Sciatic nerve (tissue), 2 donors: Measurements from ENCODE around the gene ZSCAN12. TPM values are rescaled to one million over a fixed set of nuclear protein-coding genes. Genes with fewer than 3 reads are reported as not detected.
A peak's percentile ranks its signal among the peaks of the same experiment; 100 is the strongest.
"Not testable (repeated sequence)": the region's sequence is repeated elsewhere in the genome, so short reads cannot be mapped to it uniquely, and the experiment has no call there.

ENCODE experiments used
- ATAC-seq: fragments of 200-7000 bp; cut with Tn5 transposase; one replicate; pipeline ENCODE4 v1.9.1; 2020; ENCODE audit warnings: mild to moderate bottlenecking, moderate library complexity
- DNase-seq: peaks from one replicate; pipeline ENCODE4 v3.0.0-alpha.2; 2020; ENCODE audit warnings: low spot score
- intact Hi-C: fragments of 100-400 bp; cut with DNase I; formaldehyde crosslinking; loops from one replicate; pipeline ENCODE4 v1.14.2; 2022
- total RNA-seq: library from RNA; stranded (reverse); fragmentation: NEBNext Ultra II Directional; extraction: Animal tissue kit (Norgen Biotek cat#: 25700); gene quantifications from one replicate; pipeline ENCODE4 v1.2.1, GENCODE V29; 2021
- donor health status: DM: no; HTN: no; CAD: no.
- donor health status: DM: no; HTN: no; CAD: no.

ZSCAN12 gene
- total RNA-seq, 1 donor from 2014 or later, result 7.3 TPM

DNA sequence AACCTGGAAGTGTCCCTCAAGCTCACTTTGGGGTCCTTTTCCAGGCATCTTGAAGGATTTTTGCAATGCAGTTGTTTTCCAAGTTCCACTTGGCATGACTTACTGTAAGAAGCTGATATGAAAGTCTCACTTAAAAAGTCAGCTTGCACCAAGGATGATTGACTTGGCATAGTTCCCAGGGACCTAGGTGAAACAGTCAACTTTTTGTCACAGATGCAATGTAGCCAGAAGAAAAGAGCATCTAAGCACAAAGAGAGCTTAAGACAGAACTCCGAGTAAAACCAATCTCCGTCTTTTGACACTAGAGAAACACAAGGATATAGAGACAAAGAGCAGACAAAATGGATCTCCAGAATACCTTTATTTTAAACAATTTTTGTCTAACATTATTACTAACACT is 2.6 kb upstream of the ZSCAN12 start:
- DNase-seq, result no peak
- no peak for ATAC-seq
- intact Hi-C loops, result no loop called here

DNA sequence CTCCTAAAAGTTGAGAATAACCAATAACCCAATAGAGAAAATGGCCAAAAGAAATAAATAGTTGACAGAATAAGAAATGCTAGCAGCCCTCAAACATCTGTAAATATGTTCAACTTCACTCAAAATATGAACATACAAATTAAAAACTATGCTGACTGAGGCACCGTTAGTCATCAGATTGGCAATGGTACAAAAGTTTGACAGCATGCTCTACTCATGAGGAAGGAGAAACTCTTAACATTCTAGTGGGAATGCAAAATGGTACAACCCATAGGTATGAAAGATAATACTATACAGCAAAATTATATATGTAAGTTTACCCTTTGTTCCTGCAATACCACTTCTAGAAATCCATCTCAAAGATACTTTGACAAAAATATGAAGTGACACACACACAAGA is 1.6 kb upstream of the ZSCAN12 start:
- intact Hi-C loops, result no loop called here
- ATAC-seq (no peak), DNase-seq (no peak)

- no peak for ATAC-seq
- DNase-seq, result no peak
- intact Hi-C loops, result no loop called here
These were observed 540 bp upstream of the ZSCAN12 start for GRCh38 chr6:28400122-28400451.

DNA sequence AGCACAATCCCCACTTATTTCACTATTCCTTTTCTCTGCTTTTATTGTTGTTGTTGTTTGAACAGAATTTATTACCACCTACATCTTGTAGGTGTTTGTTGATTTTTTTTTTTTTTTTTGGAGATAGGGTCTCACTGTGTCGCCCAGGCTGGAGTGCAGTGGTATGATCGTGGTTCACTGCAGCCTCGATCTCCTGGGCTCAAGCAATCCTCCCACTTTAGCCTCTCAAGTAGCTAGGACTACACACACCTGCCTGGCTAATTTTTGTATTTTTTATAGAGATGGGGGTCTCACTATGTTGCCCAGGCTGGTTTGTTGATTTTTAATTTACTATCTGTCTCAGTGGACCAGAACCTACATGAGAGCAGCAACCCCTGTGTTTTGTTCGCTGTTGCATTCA is 3.6 kb downstream of the ZSCAN12 start:
- no peak for DNase-seq
- intact Hi-C loops, result no loop called here
- ATAC-seq, result no peak

- DNase-seq (no peak), ATAC-seq (no peak)
- intact Hi-C loops, result no loop called here
These were observed 5.5 kb downstream of the ZSCAN12 start for GRCh38 chr6:28393912-28394662.

GRCh38 chr6:28390688-28391087 is 8.9 kb downstream of the ZSCAN12 start:
- DNase-seq (no peak), ATAC-seq (no peak)
- intact Hi-C loops, result no loop called here

GRCh38 chr6:28384143-28384533 is 15.4 kb downstream of the ZSCAN12 start:
- DNase-seq (no peak), ATAC-seq (no peak)
- intact Hi-C loops, result no loop called here

GRCh38 chr6:28383235-28384142 is 16.1 kb downstream of the ZSCAN12 start:
- DNase-seq, result peak; percentile 85
- ATAC-seq, result peak; percentile 99
- intact Hi-C loops, result no loop called here

DNA sequence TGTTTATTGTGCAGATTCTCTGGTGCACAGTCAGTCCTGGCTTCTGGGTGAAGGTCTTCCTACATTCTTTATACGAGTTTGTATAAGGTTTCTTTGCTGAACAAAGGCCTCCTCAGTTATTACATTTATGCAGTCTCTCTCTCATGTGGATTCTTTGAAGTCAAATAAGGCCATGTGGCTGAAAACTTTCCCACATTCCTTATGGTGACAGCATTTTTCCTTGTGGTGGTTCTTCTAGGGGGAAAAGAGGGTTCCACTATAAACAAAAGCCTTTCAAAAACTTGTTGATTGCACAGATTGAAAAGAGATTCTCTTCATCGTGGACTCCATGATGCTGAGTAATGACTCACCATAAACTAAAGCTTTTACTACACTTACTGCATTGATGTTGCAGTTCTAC is 19.2 kb downstream of the ZSCAN12 start:
- intact Hi-C loops, result no loop called here
- no peak for ATAC-seq
- no peak for DNase-seq

DNA sequence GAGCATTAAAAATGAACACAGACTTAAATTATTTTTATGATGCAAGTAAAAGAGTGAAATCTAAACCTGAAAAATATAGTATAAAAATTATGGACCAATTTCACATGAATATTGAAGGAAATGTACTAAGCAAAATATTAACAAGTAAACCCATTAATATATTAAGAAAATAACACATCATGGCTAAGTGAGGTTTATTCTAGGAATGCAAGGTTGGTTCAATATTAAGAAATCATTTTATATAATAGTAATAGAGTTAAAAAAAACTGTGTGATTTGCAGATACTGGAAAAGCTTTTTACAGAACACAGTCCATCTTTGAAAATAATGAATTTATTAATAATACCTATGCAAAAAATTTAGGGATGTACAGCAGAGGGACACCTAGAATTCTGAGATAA is 20.9 kb downstream of the ZSCAN12 start:
- no peak for DNase-seq
- intact Hi-C loops, result loop anchor here (5.0 kb wide), 1 partner anchor 851 kb away; no protein-coding TSS in a partner anchor
- ATAC-seq, result no peak

GRCh38 chr6:28377879-28378278 is 21.7 kb downstream of the ZSCAN12 start:
- DNase-seq (no peak), ATAC-seq (no peak)
- intact Hi-C loops, result loop anchor here (5.0 kb wide), 1 partner anchor 851 kb away; no protein-coding TSS in a partner anchor

DNA sequence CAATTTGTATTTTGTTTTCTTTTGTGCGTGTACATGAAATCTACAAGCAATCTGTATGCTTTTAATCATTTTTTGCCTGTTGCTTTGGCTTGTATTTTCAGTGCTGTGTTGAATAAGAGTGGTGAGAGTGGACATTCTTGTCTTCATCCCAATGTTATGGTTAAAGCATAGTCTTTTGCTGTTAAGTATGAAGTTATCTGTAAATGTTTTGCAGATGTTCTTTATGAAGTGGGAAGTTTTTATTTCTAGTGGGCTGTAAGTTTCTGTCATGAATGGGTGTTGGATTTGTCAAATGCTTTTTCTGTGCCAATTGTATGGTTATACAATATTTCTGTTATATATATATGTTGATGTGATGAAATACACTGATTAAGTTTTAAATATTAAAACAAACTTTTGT is 25.6 kb downstream of the ZSCAN12 start:
- ATAC-seq, result no peak
- intact Hi-C loops, result no loop called here
- DNase-seq, result no peak

DNA sequence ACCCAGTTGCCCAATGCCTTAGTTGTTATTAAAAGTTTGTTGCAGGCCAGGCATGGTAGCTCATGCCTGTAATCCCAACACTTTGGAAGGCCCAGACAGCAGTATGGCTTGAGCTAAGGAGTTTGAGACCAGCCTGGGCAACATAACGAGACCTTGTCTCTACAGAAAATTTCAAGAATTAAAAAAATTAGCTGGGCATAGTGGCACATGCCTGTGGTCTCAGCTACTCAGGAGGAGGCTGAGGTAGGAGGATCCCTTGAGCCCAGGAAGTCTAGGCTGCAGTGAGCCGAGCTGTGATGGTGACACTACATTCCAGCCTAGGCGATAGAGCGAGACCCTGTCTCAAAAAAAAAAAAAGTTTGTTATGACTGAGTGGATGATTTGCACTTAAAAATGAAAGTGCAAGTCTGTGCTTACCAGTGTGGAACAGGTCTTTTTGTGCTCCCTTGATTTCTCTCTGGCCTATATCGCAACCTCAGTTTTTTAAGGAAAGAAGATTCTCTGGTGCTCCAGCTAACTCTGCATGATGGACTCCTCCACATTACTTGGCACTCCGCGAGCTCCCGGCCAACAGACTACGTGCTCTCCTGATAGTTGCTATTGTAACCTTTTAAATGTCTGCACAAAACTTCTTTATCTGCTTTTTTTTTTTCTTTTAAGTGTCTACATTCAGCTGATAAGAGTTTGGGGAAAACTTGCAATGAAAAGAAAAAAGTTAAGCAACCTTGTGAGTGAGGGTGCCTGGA is 27.7 kb downstream of the ZSCAN12 start:
- ATAC-seq (no peak), DNase-seq (no peak)
- intact Hi-C loops, result no loop called here

DNA sequence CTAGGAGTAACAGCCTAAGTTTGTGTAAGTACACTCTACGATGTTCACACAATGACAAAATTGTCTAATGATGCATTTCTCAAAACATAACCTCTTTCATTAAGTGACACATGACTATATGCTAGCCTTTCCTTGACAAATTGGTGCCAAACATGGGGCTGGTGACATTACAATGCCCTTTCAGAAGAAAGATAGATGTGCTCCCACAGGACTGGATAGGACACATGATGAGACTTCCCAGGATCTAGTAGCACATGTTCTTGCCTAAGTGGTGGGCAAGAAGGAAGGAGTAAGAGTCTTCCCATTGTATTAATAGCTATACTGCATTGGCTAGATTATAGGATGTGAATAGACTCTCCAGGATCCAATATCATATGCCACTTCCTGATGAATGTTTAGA is 28.3 kb downstream of the ZSCAN12 start:
- intact Hi-C loops, result no loop called here
- DNase-seq (no peak), ATAC-seq (no peak)

GRCh38 chr6:28370440-28370839 is 29.1 kb downstream of the ZSCAN12 start:
- intact Hi-C loops, result no loop called here
- ATAC-seq (no peak), DNase-seq (no peak)

DNA sequence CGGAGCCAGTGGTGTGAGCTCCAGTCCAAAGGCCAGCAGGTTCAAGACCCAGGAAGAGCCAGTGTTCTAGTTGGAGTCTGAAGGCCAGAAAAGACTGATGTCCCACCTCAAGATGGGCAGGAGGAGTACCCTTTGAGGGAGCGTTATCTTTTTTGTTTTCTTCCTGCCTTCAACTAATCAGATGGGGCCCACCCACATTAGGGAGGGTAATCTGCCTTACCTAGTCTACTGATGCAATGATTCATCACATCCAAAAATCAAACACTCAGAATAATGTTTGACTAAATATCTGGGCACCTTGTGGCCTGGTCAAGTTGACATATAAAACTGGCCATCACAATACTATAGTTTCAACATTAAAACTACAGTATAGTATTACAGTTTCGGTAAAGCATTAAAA is 30.1 kb downstream of the ZSCAN12 start:
- DNase-seq, result no peak
- intact Hi-C loops, result no loop called here
- no peak for ATAC-seq

- ATAC-seq (no peak), DNase-seq (no peak)
- intact Hi-C loops, result no loop called here
These were observed 31.0 kb downstream of the ZSCAN12 start for GRCh38 chr6:28368522-28368921.

GRCh38 chr6:28365590-28365989 is 34.0 kb downstream of the ZSCAN12 start:
- ATAC-seq, DNase-seq, intact Hi-C loops: not testable (repeated sequence)

DNA sequence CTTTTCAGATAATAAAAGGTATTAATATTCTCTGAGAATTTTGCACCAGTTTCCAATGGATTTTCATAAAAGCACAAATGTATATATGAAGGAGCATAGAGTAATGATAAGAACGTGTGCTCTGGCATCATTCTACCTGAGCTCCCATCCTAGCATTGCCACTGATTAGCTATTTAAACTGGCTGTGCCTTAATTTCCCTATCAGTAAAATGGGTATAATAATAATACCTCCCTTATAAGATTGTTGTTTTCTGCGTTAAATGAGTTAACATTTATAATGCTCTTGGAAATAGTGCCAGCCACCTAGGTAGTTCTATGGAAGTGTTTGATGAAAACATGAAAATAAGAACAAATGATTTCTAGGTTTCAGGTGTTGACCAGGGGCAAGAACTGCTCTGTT is 38.6 kb downstream of the ZSCAN12 start:
- no peak for ATAC-seq
- intact Hi-C loops, result no loop called here

DNA sequence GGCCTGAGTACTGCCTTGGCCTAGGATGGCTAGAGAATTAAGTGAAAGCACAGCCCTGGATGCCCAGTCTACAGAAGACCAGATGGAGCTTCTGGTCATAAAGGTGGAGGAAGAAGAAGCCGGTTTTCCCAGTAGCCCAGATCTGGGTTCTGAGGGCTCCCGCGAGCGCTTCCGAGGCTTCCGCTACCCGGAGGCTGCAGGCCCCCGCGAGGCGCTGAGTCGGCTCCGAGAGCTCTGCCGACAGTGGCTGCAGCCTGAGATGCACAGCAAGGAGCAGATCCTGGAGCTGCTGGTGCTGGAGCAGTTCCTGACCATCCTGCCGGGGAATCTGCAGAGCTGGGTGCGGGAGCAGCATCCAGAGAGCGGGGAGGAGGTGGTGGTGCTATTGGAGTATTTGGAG is 40.0 kb downstream of the ZSCAN12 start:
- intact Hi-C loops, ATAC-seq, DNase-seq: not testable (repeated sequence)

More for the DNA sequence above, 38.6 kb downstream of the ZSCAN12 start:
- no peak for DNase-seq
